HepG2 (cell line): ENCODE data around the gene A4GNT. TPM values are rescaled to one million over a fixed set of nuclear protein-coding genes. Genes with fewer than 3 reads are reported as not detected.

Source experiments
- ATAC-seq: fragments of 200-7000 bp; cut with Tn5 transposase; 3 replicates; pipeline ENCODE4 v1.9.1; 2020; ENCODE audit warnings: mild to moderate bottlenecking, moderate library complexity
- BruUV-seq: library from RNA; stranded (reverse); fragments of 400-500 nt; replicated peaks from 2 replicates; lab custom pipeline; 2021; lab: Mats Ljungman, UMichigan
- CTCF ChIA-PET: fragments of 300-600 bp; formaldehyde crosslinking; extraction: SDS; loops from one replicate; lab custom pipeline; 2021; ENCODE audit warnings: low total read pairs, inconsistent platforms, low intra/inter-chr PET ratio; lab: Yijun Ruan, JAX
- POLR2A ChIA-PET: fragments of 350-600 bp; sonication (Branson Sonifier 250); formaldehyde crosslinking; loops from one replicate; lab custom pipeline; 2020; ENCODE audit warnings: antibody characterized with exemption, inconsistent platforms; lab: Yijun Ruan, JAX
- DNase-seq: peaks from one replicate; pipeline ENCODE4 v3.0.0-alpha.2; 2015; ENCODE audit warnings: low spot score
- FAIRE-seq: peaks from 3 replicates; lab custom pipeline; 2011; peaks lifted over from hg19 to GRCh38; lab: Jason Lieb, UNC
- H2AFZ ChIP-seq: one replicate; pipeline ENCODE4 v1.6.1; 2011; ENCODE audit warnings: low read length, inconsistent platforms
- H3K27ac ChIP-seq: fragments of 300-600 bp; 3 replicates; pipeline ENCODE4 v1.8.0; 2011; ENCODE audit warnings: mixed run types, mild to moderate bottlenecking, mixed read lengths, low read length, inconsistent platforms; ENCODE audit not compliant: insufficient read depth; ENCODE audit errors: extremely low read length
- H3K27me3 ChIP-seq, 2 experiments: fragments of 200-600 bp in 1 of 2; 2 replicates in 1 of 2; 3 replicates in 1 of 2; pipeline versions ENCODE4 v1.6.0 to v1.8.0; 2011; ENCODE audit warnings: low read length in 2 of 2, mild to moderate bottlenecking in 2 of 2, moderate library complexity in 2 of 2, inconsistent platforms in 1 of 2; ENCODE audit not compliant: insufficient read depth in 2 of 2, control insufficient read depth in 1 of 2
- H3K36me3 ChIP-seq, 2 experiments: fragments of 200-600 bp in 1 of 2; replicated peaks in 1 of 2; 2 replicates in 1 of 2; 3 replicates in 1 of 2; pipeline versions ENCODE4 v1.5.1 to v1.8.0; 2011; ENCODE audit warnings: low read length in 2 of 2, inconsistent platforms in 1 of 2; ENCODE audit not compliant: insufficient read depth in 2 of 2, control insufficient read depth in 1 of 2
- H3K4me1 ChIP-seq: 2 replicates; pipeline ENCODE4 v1.5.1; 2012; ENCODE audit warnings: low read length, inconsistent platforms; ENCODE audit not compliant: insufficient read depth
- H3K4me2 ChIP-seq: 2 replicates; pipeline ENCODE4 v1.6.0; 2011; ENCODE audit warnings: low read depth, low read length, inconsistent platforms
- H3K4me3 ChIP-seq, 3 experiments: fragments of 200-600 bp in 1 of 3; sonication (generic), shearing (Covaris generic) in 1 of 3; replicated peaks in 1 of 3; 2 replicates each; pipeline ENCODE4 v1.5.1; 2011 to 2016; ENCODE audit warnings: low read length in 3 of 3, inconsistent platforms in 2 of 3, low read depth in 2 of 3, mild to moderate bottlenecking in 2 of 3, control low read depth in 1 of 3, mixed read lengths in 1 of 3; ENCODE audit not compliant: insufficient read depth in 1 of 3
- H3K79me2 ChIP-seq: one replicate; pipeline ENCODE4 v1.6.1; 2011; ENCODE audit warnings: low read length, inconsistent platforms; ENCODE audit not compliant: insufficient read depth
- H3K9ac ChIP-seq: 2 replicates; pipeline ENCODE4 v1.6.0; 2011; ENCODE audit warnings: mild to moderate bottlenecking, low read depth, low read length, inconsistent platforms; ENCODE audit not compliant: insufficient read depth
- H3K9me3 ChIP-seq: 2 replicates; pipeline ENCODE4 v1.5.1; 2012; ENCODE audit warnings: mild to moderate bottlenecking, low read length
- H4K20me1 ChIP-seq: 2 replicates; pipeline ENCODE4 v1.6.0; 2011; ENCODE audit warnings: inconsistent platforms, mild to moderate bottlenecking, low read length, moderate library complexity; ENCODE audit not compliant: insufficient read depth
- ERF ChIP-seq: IDR thresholded peaks from 2 replicates; pipeline ENCODE4 v1.6.1; 2018; ENCODE audit warnings: missing biosample characterization, missing genetic modification reagents
- FOSL2 ChIP-seq: sonication (generic); formaldehyde crosslinking; IDR thresholded peaks from 2 replicates; pipeline ENCODE4 v1.4.0; 2020; ENCODE audit warnings: missing genetic modification reagents
- MIER3 ChIP-seq: IDR thresholded peaks from 2 replicates; pipeline ENCODE4 v1.6.1; 2016; ENCODE audit warnings: missing compliant biosample characterization, borderline replicate concordance
- SIN3A ChIP-seq: IDR thresholded peaks from 2 replicates; pipeline ENCODE4 v1.6.1; 2011; ENCODE audit warnings: low read depth, mild to moderate bottlenecking, control low read depth, low read length, borderline replicate concordance
- TCF7 ChIP-seq: sonication (generic); IDR thresholded peaks from 2 replicates; pipeline ENCODE4 v1.6.1; 2016; ENCODE audit warnings: antibody characterized with exemption, low read depth
- ZBTB39 ChIP-seq: sonication (generic); formaldehyde crosslinking; IDR thresholded peaks from 2 replicates; pipeline ENCODE4 v1.5.0; 2020; ENCODE audit warnings: missing genetic modification reagents
- ZFP82 ChIP-seq: sonication (generic); formaldehyde crosslinking; IDR thresholded peaks from 2 replicates; pipeline ENCODE4 v1.5.1; 2020; ENCODE audit warnings: mild to moderate bottlenecking, missing genetic modification reagents, borderline replicate concordance
- ZNF367 ChIP-seq: sonication (generic); formaldehyde crosslinking; IDR thresholded peaks from 2 replicates; pipeline ENCODE4 v1.4.0; 2020; ENCODE audit warnings: missing genetic modification reagents, borderline replicate concordance
- ZNF605 ChIP-seq: sonication (generic); formaldehyde crosslinking; IDR thresholded peaks from 2 replicates; pipeline ENCODE4 v1.8.0; 2022; ENCODE audit warnings: mild to moderate bottlenecking, missing genetic modification reagents
- ZNF619 ChIP-seq: sonication (generic); formaldehyde crosslinking; IDR thresholded peaks from 2 replicates; pipeline ENCODE4 v1.4.0; 2020; ENCODE audit warnings: mild to moderate bottlenecking, missing genetic modification reagents
- ZNF720 ChIP-seq: sonication (generic); formaldehyde crosslinking; IDR thresholded peaks from 2 replicates; pipeline ENCODE4 v1.4.0; 2020; ENCODE audit warnings: missing genetic modification reagents
- WGBS: methylation state at CpG from one replicate; pipeline ENCODE4 v1.1.6; 2017; ENCODE audit warnings: low lambda C conversion rate; 5-methylcytosine and 5-hydroxymethylcytosine counted together
- in situ Hi-C: cut with HindIII; loops from 2 replicates; pipeline ENCODE4 v1.10.0; 2017; ENCODE audit warnings: low pct_unique_long_range_greater_than_20kb; ENCODE audit not compliant: extremely low pct_ligation_motif_present
- intact Hi-C: fragments of 100-400 bp; cut with micrococcal nuclease; formaldehyde crosslinking; loops from one replicate; pipeline ENCODE4 v1.10.0; 2022; ENCODE audit not compliant: unreplicated experiment
- polyA plus RNA-seq, 8 experiments: library from polyadenylated mRNA; depleted of rRNA in 3 of 8; stranded (reverse) in 7 of 8; unstranded in 1 of 8; fragments of >200 nt; fragmentation: Illumina TruSeq in 4 of 8; extraction: Trizol in 4 of 8; gene quantifications; 2 replicates each; pipeline versions ENCODE4 v1.2.1 to v1.2.3, GENCODE V29; 2011 to 2016; ENCODE audit warnings: low read depth in 4 of 8, missing spikeins in 1 of 8, mixed read lengths in 1 of 8; ENCODE audit not compliant: insufficient read depth in 1 of 8
- total RNA-seq, 5 experiments: library from RNA; depleted of rRNA; stranded (reverse); fragments of >200 nt; fragmentation: Illumina TruSeq; extraction: Trizol; gene quantifications; 2 replicates each; pipeline ENCODE4 v1.2.3, GENCODE V29; 2016; ENCODE audit warnings: low read depth in 1 of 5
- TF ChIP-seq, protein P1 (sequence below): sonication (generic); formaldehyde crosslinking; IDR thresholded peaks from 2 replicates; pipeline ENCODE4 v1.4.0; 2020; ENCODE audit warnings: missing genetic modification reagents

A4GNT gene
- total and polyA plus RNA-seq, 2 of the 13 experiments (the other 11 are each of a cell fraction or from before 2014, with no cell fraction given) = not detected

DNA sequence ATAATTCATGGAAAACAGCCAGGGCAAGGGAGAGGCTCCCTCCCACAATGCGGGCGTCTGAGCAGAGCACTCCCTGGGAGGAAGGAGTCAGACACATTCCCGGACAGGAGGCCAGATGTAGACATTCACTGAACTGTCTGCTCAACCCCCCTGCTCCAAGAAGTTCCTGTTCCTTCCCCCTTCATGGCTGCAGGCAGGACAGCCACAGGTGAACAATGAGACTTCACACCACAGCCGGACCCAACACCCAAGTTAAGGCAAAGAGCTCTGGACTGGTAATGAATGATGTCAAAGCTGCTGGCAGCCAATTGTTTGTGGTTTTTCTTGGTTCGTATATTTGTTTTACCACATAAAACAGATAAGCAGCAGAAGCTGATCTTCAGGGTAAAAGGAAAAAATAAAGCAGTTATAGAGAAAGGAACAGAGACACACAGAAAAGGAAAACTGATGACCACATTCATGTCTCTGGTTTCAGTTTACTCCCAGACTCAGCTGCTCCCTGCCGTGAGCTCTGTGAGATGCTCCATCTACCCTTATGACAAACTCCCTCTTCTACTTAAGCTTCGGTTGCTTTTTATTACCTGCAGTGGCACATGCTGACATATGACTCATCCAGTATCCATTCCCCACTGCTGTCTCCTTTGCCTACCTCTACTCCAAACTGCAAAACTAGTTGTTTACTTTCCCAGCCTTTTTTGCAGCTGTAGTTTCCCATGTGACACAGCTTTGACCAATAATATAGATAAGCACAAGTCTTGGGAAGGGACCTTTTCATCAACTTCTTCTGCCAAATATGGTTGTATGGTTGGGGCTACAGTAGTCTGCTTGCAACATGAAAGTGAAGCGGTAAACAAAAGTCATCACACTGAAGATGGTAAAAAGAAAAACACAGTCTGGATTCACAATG, 49.9 kb downstream of the A4GNT start:
- DNase-seq (peak; percentile 22), ATAC-seq (no peak), FAIRE-seq (no peak)
- Histone ChIP-seq H3K36me3 (no peaks in the 10 kb centered on the region), H3K27me3 (no peaks in the 10 kb centered on the region), H3K4me1 (peaks cover 10% of the 10 kb centered on the region), H3K4me3 (no peak overlapping the region), H3K27ac (no peak overlapping the region), H3K9ac (no peak overlapping the region), H4K20me1 (no peaks in the 10 kb centered on the region), H3K9me3 (no peaks in the 10 kb centered on the region), H3K79me2 (no peaks in the 10 kb centered on the region), H3K4me2 (no peak overlapping the region)
- POLR2A ChIA-PET = no interaction called here
- CTCF ChIA-PET = no interaction called here
- WGBS = 79% methylated on average over 5 of the region's 8 CpGs
- BruUV-seq = no TSS peak
- TF ChIP-seq MIER3 = no peak
- TF ChIP-seq SIN3A = no peak
- TF ChIP-seq FOSL2 (CRISPR knock-in tag) = peak; percentile 40; the same call in 1 of the 2 replicates
- TF ChIP-seq, all 625 proteins: peak for 1
- H2AFZ ChIP-seq = no peak overlapping the region
- intact Hi-C loops (no loop called here), in situ Hi-C loops (no loop called here)

DNA sequence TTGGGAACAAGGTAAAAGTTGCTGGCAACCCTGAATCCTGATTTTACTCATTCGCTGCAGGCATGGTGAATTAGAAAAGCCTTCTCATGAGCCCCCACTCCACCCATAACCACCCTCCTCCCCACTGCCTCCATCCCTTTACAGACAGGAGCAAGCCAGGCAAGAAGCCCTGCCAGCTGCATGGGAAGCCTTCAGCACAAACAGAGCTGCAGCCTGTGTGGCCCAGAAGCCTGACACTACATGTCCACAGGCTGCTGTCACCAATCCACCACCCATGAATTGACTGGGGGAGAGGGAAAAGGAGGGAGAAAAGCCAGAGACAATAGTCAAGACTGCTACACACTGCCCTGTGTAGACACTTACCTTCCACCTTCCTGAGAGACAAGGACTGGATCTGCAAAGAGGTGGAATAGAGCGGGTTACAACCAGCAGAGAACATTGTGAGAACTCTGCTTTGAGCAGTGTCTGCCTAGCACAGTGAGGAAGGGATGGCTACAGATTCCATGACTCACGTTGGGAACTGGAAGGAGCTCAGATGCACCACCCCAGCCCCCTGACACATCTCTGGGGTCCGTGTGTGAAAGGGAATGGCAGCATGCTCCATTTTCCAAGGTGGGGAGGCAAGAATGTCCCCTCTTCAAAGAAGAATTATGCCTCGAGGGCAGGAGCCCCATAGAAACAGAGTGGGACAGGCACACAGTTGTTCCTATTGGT, 50.7 kb downstream of the A4GNT start:
- FAIRE-seq (no peak), ATAC-seq (no peak; the same call in 2 of the 3 replicates), DNase-seq (no peak)
- no peaks in the 10 kb centered on the region for H3K9me3 ChIP-seq
- ChIA-PET POLR2A (no interaction called here), CTCF (no interaction called here)
- no peaks in the 10 kb centered on the region for H3K27me3 ChIP-seq
- no peaks in the 10 kb centered on the region for H4K20me1 ChIP-seq
- H3K4me2 ChIP-seq = no peak overlapping the region
- no peaks in the 10 kb centered on the region for H3K79me2 ChIP-seq
- peaks cover 10% of the 10 kb centered on the region for H3K4me1 ChIP-seq
- in situ Hi-C loops = no loop called here
- WGBS = 86% methylated on average over 5 of the region's 5 CpGs
- intact Hi-C loops = no loop called here
- H3K9ac ChIP-seq = no peak overlapping the region
- no peak overlapping the region for H3K27ac ChIP-seq
- H3K4me3 ChIP-seq = no peak overlapping the region
- H3K36me3 ChIP-seq = no peaks in the 10 kb centered on the region
- H2AFZ ChIP-seq = no peak overlapping the region
- no TSS peak for BruUV-seq
- no peak for TF ChIP-seq ZNF619
- no peak for TF ChIP-seq ZFP82 (CRISPR knock-in tag)
- TF ChIP-seq ERF (CRISPR knock-in tag) = no peak
- no peak for TF ChIP-seq TCF7
- TF ChIP-seq ZNF605 (CRISPR knock-in tag) = no peak
- TF ChIP-seq ZNF367 (CRISPR knock-in tag) = no peak
- TF ChIP-seq ZNF720 (CRISPR knock-in tag) = no peak
- no peak for TF ChIP-seq ZBTB39 (CRISPR knock-in tag)
- TF ChIP-seq, protein P1, sequence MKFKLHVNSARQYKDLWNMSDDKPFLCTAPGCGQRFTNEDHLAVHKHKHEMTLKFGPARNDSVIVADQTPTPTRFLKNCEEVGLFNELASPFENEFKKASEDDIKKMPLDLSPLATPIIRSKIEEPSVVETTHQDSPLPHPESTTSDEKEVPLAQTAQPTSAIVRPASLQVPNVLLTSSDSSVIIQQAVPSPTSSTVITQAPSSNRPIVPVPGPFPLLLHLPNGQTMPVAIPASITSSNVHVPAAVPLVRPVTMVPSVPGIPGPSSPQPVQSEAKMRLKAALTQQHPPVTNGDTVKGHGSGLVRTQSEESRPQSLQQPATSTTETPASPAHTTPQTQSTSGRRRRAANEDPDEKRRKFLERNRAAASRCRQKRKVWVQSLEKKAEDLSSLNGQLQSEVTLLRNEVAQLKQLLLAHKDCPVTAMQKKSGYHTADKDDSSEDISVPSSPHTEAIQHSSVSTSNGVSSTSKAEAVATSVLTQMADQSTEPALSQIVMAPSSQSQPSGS (CRISPR knock-in tag) = no peak
